NCI-H345 (cell line): ENCODE results near the gene ABCF1.
"Not testable (repeated sequence)": the region's sequence is repeated elsewhere in the genome, so short reads cannot be mapped to it uniquely, and the experiment has no call there.

Source experiments
- DNase-seq: peaks from one replicate; lab custom pipeline; 2025; lab: John Stamatoyannopoulos, UW

The ABCF1 gene

DNA sequence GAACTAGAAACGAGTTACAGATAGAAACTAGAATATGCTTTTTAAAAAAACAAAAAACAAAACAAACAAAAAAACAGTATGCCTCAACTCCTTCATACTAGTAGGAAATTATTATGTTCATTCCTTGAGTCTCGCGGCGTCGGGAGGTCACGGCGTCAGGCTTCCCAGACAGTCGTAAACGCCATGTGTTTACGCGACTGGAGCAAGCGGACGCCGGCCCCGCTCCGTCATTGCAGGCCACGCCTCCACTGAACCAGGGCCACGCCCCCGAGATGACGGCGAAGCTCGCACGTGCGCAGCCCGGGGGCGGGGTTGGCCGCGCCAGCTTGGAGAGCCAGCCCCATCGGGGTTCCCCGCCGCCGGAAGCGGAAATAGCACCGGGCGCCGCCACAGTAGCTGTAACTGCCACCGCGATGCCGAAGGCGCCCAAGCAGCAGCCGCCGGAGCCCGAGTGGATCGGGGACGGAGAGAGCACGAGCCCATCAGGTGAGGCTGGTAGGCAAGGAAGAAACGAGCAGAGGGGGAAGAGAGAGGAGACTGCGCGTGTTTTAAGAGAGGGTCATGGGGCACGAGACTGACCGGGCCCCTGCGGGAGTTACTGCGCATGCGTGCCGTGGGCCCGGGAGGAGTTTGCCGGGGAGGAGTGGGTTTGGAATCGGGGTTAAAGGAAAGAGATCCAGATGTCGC, at the start of gene ABCF1:
Gene ABCF1, plus strand, starts transcription at position 368 of the 687 bp plus-strand sequence. Its CDS starts 46 bp downstream, at position 414.
- DNase-seq: peak; percentile 97

DNA sequence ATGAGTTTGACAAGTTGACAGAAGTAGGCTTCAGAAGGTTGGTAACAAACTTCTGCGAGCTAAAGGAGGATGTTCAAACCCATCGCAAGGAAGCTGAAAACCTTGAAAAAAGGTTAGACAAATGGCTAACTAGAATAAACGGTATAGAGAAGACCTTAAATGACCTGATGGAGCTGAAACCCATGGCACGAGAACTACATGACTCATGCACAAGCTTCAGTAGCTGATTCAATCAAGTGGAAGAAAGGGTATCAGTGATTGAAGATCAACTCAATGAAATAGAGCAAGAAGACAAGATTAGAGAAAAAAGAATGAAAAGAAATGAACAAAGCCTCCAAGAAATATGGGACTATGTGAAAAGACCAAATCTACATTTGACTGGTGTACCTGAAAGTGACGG, 49.3 kb upstream of the ABCF1 start:
- not testable (repeated sequence) for DNase-seq

DNA sequence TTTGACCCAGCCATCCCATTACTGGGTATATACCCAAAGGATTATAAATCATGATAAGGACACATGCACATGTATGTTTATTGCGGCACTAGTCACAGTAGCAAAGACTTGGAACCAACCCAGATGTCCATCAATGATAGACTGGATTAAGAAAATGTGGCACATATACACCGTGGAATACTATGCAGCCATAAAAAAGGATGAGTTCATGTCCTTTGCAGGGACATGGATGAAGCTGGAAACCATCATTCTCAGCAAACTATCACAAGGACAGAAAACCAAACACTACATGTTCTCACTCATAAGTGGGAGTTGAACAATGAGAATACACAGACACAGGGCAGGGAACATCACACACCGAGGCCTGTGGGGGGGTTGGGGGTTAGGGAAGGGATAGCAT, 44.8 kb upstream of the ABCF1 start:
- DNase-seq: not testable (repeated sequence)

DNA sequence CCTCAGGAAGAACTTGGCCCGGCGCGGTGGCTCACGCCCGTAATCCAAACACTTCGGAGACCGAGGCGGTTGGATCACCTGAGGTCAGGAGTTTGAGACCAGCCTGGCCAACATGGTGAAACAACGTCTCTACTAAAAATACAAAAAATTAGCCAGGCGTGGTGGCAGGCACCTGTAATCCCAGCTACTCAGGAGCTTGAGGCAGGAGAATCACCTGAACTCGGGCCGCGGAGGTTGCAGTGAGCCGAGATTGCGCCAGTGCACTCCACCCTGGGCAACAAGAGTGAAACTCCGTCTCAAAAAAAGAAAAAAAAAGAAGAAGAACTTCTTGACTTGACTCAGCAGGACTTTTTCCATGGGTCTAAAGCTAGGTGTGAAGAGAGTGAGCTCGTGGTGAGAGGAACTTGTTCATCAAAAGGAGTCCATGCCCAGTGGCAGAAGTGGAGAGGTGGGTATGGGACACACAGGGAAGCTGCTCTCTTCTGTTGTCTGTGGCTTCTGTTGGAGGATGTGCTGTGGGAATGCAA, 41.8 kb upstream of the ABCF1 start:
- DNase-seq: not testable (repeated sequence)

DNA sequence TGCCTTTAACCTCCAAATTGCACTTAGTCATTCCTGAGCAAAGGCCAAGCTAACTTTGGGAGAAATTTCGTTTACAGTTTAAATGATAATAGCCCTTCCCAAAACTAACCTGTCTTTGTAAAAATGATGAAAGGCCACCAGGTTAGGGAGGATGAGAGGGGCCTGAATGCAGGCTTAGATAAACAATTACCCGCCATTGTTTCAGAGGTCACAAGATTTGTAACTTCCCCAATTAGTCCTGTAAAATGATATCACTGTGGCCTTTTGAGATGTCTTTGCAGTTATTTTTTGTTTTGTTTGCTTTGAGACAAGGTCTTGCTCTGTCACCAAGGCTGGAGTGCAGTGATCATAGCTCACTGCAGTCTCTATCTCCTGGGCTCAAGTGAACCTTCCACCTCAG, 41.2 kb upstream of the ABCF1 start:
- no peak for DNase-seq

DNA sequence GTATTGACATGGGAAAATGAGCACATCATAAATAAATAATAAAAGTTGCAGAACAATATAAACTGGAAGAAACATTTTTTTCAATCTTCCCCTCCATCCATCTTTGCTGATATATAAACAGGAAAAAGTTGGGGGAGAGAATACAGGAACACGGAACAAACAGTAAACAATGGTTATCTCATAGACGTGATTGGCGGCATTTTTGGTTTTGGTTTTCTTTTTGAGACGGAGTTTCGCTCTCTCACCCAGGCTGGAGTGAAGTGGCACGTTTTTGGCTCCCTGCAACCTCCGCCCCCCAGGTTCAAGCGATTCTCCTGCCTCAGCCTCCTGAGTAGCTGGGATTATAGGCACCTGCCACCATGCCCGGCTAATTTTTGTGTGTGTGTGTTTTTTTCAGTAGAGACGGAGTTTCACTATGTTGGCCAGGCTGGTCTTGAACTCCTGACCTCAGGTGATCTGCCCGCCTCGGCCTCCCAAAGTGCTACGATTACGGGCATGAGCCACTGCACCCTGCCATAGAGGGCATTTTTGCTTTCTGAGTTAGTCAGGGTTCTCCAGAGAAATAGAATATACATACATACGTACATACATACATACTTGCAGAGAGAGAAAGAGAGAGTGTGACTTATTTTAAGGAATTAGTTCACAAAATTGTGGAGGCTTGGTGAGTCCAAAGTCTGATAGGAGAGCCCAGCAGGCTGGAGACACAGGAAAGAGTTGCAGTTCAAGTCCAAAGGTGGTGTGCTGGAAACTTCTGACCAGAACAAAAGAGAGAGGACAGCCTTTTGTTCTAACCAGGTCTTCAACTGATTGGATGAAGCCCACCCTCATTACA, 37.6 kb upstream of the ABCF1 start:
- DNase-seq: no peak

DNA sequence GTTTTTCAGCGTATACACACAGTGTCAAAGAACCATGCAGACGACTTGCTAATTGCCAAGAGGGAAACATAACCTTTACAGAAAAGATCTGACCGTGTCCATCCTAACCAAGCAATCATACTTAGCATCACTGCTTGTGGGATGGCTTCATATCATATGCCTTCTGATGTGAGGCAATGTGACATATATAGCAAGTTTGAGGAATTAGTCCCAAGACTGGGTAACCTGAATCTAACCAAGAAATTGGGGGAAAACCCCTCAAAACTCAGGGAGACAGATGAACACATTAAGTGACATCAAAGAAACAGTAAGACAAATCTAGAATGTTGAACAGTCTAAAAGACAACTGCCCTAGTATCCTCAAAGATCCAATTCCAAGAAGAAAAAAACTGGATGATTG, 33.3 kb upstream of the ABCF1 start:
- DNase-seq: no peak

DNA sequence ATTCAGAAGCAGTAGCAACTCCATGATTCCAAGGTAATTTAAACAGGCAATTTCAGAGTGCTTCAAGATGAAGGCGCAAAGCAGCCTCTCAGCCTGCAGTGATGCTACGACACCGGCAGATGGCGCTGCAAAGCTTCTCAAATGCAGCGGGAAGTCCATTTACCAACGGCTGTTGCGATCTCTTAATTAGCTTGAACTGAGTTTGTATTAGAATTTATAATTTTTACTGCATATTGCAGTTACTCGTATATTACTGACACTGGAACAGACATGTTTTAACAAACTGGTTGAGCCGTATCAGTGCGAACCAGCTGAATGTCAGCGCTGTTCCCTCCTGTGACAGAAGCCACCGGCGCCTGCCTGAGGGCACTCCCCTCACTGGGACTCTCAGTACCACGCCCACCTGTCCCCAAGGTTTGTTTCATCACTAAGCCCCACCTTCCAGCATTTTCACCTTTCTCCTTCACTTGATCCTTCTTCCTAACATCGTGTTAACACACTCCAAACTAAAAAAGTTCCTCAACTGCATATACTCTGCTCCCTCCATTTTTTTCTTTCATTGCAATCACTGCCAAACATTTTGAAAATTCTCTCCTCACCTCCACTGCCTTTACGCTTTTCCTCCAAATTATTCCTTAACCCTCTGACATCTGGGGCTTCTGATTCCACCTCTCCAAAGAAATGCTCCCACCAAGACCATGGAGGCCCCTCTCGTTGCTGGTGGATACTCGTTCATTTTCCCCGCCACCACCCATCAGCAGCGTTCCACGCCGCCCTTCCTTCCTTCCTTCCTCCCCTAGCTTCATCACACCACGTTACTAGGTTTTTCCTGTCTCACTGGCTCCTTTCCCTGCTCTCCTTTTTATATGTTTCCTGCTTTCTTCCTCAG, 29.5 kb upstream of the ABCF1 start:
- DNase-seq: peak; percentile 82

DNA sequence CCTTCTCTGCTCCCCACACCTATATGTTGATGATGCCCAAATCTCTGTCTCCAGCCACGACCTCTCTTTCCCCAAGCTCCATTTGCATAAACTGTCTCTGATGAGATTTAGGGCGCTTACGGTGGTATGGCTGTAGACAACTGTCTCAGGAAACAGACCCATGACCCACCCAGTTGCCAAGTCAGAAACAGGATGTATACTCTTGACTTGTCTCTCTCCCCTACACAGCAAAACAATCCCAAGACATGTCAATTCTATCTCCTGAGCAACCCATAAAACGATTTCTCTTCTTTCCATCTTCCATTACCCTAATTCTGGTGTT, 28.9 kb upstream of the ABCF1 start:
- no peak for DNase-seq

DNA sequence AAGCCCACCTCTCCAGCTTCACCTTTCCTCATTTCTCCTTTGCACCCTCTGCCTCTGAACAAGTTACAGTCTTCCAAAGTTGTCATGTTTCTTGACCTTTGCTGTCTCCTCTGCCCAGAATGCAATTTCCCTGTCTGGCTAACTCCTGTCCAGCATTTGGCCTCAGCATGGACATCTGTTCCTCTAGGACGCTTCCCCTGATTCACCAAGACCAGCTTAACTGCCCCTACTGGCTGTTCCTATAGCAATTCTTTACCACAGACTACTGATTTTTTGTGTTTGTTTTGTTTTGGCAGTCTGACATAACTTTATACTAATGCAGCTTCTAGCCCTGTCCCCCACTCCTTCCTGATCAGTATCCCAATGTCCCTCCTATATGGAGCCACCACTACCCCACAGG, 28.3 kb upstream of the ABCF1 start:
- DNase-seq: no peak

DNA sequence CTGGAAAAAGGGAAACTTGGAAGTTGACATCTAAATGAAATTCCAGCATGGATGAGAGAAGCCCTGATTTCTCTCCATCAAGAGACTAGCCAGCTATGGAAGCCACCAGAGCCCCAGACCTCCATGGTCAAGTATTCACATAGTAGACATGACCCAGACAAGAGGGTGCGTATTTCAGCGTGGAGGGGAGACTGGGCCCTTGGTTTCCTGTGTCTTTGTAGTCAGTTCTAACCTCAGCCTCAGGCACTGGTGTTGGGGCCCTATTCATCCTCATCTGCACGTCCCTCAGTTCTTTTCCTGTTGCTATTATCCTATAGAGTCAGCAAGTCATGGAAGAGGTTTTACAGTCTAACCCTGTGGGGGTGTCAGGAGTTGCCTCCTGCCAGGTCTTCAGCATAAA, 27.4 kb upstream of the ABCF1 start:
- DNase-seq: no peak

DNA sequence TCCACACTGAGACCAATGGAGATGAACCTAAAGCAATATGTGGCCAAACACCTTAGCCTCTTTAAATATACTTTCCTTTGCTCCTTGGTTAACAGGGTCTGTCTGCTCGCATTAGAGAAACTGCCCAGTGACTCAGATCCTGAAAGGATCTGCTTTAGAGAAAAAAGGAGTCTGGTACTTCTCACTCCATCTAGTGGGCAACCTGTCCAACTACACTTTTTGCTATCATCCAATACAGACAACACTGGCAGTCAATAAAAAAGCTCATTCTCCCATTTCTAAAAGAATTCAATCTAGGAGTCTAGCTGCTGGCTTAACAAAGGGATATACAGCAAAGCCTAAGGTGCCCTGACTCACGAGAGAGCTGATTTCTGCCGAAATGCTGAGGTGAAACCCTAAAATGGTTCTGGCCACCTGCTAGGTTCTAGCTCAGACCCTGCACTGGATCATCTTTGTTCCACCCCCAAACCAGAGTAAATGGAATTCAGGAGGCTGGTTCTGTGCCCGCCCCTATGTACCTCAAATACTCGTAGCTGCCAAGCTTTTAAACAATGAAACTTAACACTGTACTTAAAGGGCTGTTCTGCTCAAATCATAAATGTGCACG, 26.5 kb upstream of the ABCF1 start:
- DNase-seq: peak; percentile 25

DNA sequence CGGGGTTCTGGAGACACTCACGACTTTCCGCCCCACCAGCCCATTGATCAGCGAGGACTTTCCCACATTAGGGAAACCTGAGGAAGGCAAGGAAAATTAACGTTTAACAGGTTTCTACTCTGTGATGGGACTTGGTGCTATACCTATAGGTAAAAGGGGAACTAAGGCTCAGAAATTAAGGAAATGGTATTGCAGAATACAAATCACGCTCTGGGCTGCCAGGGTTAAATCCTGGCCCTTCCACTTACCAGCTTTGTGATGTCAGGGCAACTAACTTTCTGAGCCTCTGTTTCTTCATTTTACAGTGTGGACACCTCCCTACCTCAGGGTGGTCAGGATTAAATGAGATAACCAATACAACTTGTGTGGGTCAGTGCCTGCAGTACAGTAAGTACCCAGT, 23.8 kb upstream of the ABCF1 start:
- DNase-seq: no peak

DNA sequence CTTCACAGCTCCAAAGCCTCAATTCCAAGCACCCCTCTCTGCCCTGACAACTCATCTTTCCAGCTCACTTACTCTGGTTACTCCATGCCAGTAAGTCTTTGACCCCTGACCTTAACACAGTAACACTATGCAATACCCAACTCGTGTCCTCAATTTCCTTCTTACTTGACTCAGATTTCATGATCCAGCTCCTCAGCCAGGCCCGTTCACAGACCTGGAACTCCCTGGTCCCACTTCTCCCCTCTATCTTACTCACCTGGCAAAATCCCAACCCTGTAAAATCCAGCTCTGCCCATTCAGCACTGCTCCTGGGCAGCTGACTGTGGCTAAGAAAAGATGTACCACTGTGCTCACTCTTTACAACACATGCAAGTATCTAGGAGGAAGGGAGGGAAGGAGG, 22.9 kb upstream of the ABCF1 start:
- DNase-seq: no peak

DNA sequence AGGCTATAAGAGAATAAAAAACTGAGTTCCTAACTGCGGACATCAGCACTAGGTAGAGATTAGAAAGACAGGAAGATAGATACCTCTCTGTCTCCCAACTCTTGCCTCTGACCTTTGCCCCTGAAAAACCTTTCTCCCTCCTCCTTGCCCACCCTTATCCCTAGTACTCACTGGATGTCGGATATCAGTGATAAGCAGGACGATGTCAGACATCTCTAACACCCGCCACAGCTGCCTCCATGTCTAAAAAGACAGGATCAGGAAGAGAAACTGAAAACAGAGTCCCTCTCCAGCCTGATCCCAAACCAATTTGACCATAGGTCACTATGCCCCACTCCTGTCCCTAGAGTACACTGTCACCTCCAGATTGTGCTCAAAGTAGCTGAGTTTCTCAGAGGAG, 16.8 kb upstream of the ABCF1 start:
- no peak for DNase-seq

DNA sequence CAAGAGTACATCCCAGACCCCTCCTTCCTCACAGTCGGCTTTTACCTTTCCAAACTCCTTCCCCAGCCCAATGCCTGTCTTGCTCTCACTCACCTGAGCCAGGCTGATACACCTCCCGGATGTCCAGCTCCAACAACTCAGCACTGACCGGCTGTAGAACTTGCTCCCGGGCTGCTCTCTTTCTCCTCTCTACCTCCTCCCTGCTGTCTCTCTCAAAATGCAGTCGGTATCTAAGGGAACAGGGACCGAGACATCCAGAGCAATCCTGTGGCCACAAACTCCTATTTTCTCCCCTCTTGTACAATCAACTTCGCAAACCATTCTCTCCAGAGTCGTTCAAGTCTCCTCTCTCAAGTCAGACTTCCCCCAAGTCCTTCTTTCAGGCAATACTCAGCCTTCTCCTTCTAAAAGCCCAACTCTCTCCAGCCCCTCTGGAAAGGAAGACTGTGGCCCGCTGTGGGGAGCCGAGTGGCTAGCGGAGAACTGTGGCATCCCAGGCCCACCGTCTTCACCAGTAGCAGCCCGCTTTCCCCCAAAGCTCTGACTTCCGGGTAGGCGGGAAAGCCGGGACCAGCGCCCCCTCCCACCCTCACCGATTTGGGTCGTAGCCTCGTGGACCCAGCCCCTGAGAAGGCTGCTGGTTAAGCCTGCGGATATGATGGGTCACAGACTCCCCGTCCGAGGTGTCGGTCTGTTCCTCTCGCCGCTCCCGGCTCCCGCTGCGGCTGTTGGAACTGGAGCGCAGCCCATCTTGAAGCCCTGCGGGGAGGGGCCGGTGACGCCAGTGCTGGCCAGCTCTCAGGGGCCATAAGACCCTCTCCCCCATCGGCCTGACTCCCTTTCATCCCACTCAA, 16.1 kb upstream of the ABCF1 start:
- peak; percentile 14 for DNase-seq

DNA sequence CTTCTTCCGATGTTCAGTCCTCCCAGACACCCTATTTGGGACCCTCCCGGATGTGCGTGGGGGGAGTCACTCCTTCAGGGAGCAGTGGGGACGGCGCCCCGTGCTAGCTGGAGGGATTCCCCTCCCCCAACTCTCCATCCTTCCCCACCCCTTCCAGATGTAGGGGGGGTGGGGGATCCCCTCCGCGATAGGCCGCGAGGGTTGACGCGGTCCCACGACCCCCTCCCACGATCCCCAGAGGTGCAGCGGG, 15.5 kb upstream of the ABCF1 start:
- DNase-seq: no peak

DNA sequence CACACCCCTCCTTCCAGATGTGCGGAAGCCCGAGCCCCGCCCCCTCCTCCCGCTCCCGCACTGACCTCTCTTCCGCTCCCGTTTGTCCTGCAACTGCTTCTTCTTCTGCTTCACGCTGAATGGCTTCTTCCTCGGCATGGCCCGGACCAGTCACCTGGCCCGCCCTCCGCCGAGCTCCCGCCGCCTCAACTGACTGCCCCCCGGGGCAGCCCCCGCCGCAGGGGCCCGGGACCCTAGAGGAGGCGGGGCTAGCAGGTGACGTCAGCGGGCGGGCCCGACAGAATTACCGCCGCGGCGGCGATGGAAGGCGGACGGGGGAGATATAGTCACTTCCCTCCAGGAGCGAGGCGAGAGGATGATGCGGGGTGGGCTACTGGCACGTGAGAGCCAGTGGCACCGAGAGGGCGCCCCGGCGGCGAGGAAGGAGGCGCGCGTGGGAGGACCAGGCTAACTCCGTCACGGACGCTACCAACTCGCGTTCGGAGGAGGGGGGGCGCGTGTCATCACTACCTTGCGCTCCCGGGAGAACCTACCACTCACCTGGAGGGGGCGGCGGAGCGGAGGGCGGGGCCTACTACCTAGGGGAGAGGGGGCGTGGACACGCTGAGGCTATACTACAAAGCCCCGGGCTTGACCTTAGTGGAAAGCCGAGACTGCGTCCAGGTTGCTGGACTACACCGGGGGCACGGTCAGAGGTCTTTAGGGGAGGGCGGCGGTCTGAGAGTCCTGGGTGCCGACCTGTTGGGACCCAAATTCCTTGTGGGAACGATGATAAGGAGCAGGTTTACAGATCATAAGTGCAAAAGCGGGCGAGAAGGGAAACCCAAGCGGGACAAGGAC, 15.0 kb upstream of the ABCF1 start, which contains the start of gene GNL1:
Gene GNL1, minus strand, starts transcription at position 424 of the 840 bp plus-strand sequence. Its CDS starts 286 bp downstream, at position 138.
- DNase-seq: peak; percentile 96

DNA sequence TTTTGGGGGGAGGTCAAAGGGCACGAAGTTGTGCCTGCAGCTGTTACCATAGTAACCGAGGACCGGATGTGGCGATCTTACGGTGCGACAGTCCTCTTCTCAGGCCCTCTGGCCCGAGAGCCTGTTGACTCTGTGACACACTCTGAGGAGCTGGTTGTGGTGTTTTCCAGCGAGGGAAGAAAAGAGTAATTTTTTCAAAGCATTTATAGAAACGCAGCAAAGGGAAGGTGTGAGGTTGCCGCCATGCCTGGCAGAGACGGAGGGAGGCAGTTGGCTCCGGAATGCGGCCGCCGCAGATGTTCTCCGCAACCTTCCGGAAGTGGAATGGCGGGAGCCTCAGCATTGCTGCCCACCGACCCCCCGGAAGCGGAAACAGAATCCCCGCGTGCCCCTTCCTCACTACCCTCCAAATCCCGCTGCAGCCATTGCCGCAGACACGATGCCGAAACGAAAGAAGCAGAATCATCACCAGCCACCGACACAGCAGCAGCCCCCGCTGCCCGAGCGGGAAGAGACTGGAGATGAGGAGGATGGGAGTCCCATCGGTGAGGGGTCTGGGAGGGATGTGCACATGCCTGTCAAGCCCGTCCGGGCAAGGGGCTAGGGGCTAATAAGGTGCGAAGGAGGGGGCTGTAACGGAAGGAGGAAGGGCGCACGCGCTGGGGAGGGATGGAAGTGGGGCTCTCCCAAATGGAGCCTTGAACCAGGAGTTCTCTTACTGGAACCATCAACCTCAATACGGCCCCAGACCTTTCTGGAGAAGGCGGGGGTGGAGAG, 14.1 kb upstream of the ABCF1 start, which contains the start of gene PRR3:
Gene PRR3, plus strand, starts transcription at position 390 of the 777 bp plus-strand sequence. Its CDS starts 50 bp downstream, at position 440.
- peak; percentile 94 for DNase-seq

DNA sequence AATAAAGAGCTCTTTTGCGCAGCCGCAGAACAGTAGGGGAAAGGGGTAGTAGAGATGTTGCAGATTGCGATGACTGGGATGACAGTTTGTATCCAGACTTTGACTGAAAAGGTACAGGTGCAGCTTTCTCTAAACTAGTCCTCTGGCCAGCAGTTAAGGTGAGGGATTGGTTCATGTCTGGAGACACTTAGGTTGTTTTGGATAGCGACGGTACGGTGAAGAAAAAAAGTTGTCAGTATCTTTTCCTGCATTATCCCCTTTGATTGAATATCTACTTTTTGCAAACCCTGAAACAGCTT, 13.6 kb upstream of the ABCF1 start:
- no peak for DNase-seq
